Activated B cell treated with CpG ODN at 0.5 μM for 24 hours (primary cell): ENCODE results near the gene TBC1D14. TPM values are rescaled to one million over a fixed set of nuclear protein-coding genes. Genes with fewer than 3 reads are reported as not detected.
A peak's percentile ranks its signal among the peaks of the same experiment; 100 is the strongest.

Experiments used
- ATAC-seq: fragments of 200-7000 bp; cut with Tn5 transposase; one replicate; pipeline ENCODE4 v1.10.0; 2021; ENCODE audit warnings: low read depth, mild to moderate bottlenecking, moderate library complexity
- CTCF ChIA-PET: fragments of 350-600 bp; sonication (Branson Sonifier 250); formaldehyde crosslinking; loops from one replicate; lab custom pipeline; 2021; ENCODE audit warnings: antibody characterized with exemption; lab: Charles Lee
- POLR2A ChIA-PET: fragments of 350-600 bp; sonication (Branson Sonifier 250); formaldehyde crosslinking; loops from one replicate; lab custom pipeline; 2021; ENCODE audit warnings: antibody characterized with exemption; lab: Charles Lee
- DNase-seq: peaks from one replicate; pipeline ENCODE4 v3.0.0; 2022
- H3K27ac Mint-ChIP-seq: one replicate; pipeline ENCODE4 v1.8.0; 2020; ENCODE audit warnings: mixed read lengths
- H3K27me3 Mint-ChIP-seq: one replicate; pipeline ENCODE4 v1.8.0; 2021; ENCODE audit warnings: mixed read lengths
- H3K36me3 Mint-ChIP-seq: one replicate; pipeline ENCODE4 v1.8.0; 2021; ENCODE audit warnings: low read depth, mixed read lengths
- H3K4me1 Mint-ChIP-seq: one replicate; pipeline ENCODE4 v1.8.0; 2021; ENCODE audit warnings: mixed read lengths
- H3K4me3 Mint-ChIP-seq: one replicate; pipeline ENCODE4 v1.8.0; 2020; ENCODE audit warnings: mild to moderate bottlenecking, mixed read lengths
- H3K9me3 Mint-ChIP-seq: one replicate; pipeline ENCODE4 v1.8.0; 2020; ENCODE audit warnings: mixed read lengths
- intact Hi-C: fragments of 100-400 bp; cut with micrococcal nuclease; formaldehyde crosslinking; loops from one replicate; pipeline ENCODE4 v1.15.1; 2024
- total RNA-seq: library from RNA; stranded (reverse); gene quantifications from 2 replicates; pipeline ENCODE4 v1.2.3, GENCODE V29; 2022
- TF ChIP-seq, protein P1 (sequence below): fragments of 200-600 bp; IDR thresholded peaks from one replicate; pipeline ENCODE4 v1.8.0; 2022; ENCODE audit warnings: antibody characterized with exemption, mild to moderate bottlenecking

Gene TBC1D14
- total RNA-seq, 1 donor from 2014 or later = 35.1 TPM

- TF ChIP-seq, protein P1, sequence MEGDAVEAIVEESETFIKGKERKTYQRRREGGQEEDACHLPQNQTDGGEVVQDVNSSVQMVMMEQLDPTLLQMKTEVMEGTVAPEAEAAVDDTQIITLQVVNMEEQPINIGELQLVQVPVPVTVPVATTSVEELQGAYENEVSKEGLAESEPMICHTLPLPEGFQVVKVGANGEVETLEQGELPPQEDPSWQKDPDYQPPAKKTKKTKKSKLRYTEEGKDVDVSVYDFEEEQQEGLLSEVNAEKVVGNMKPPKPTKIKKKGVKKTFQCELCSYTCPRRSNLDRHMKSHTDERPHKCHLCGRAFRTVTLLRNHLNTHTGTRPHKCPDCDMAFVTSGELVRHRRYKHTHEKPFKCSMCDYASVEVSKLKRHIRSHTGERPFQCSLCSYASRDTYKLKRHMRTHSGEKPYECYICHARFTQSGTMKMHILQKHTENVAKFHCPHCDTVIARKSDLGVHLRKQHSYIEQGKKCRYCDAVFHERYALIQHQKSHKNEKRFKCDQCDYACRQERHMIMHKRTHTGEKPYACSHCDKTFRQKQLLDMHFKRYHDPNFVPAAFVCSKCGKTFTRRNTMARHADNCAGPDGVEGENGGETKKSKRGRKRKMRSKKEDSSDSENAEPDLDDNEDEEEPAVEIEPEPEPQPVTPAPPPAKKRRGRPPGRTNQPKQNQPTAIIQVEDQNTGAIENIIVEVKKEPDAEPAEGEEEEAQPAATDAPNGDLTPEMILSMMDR = no peak
- no peaks in the 10 kb centered on the region for H3K27me3 Mint-ChIP-seq
- ChIA-PET POLR2A (interaction anchor here (0.5 to 6.5 kb wide), 27 partner anchors 9 to 798 kb away, joined by 3 to 132 read pairs (median 7); partner anchors contain the start of genes BLOC1S4, KIAA0232, MRFAP1 and MRFAP1L1), CTCF (interaction anchor here (1.0 to 6.9 kb wide), 6 partner anchors 22 to 349 kb away, joined by 4 to 77 read pairs (median 8); partner anchors contain the start of genes BLOC1S4 and TADA2B)
- intact Hi-C loops = loop anchor here (1.0 to 10.0 kb wide), 11 partner anchors 24 to 493 kb away; partner anchors contain the start of genes BLOC1S4, KIAA0232, MAN2B2 and MRFAP1
- DNase-seq (peak; percentile 100), ATAC-seq (peak; percentile 91)
- peak within 1 kb of the TSS; percentile 90 for H3K27ac Mint-ChIP-seq
- H3K4me3 Mint-ChIP-seq = peak within 1 kb of the TSS; percentile 95
- H3K9me3 Mint-ChIP-seq = no peaks in the 10 kb centered on the region
- peaks cover 34% of the 10 kb centered on the region for H3K36me3 Mint-ChIP-seq
- peaks cover 44% of the 10 kb centered on the region for H3K4me1 Mint-ChIP-seq
Measured at GRCh38 chr4:7067452-7068278, 158.0 kb downstream of the TBC1D14 start, which contains the start of gene GRPEL1. TSS of gene GRPEL1 (minus strand) at chr4:7068064. CDS start at chr4:7068032, 32 bp downstream.

DNA sequence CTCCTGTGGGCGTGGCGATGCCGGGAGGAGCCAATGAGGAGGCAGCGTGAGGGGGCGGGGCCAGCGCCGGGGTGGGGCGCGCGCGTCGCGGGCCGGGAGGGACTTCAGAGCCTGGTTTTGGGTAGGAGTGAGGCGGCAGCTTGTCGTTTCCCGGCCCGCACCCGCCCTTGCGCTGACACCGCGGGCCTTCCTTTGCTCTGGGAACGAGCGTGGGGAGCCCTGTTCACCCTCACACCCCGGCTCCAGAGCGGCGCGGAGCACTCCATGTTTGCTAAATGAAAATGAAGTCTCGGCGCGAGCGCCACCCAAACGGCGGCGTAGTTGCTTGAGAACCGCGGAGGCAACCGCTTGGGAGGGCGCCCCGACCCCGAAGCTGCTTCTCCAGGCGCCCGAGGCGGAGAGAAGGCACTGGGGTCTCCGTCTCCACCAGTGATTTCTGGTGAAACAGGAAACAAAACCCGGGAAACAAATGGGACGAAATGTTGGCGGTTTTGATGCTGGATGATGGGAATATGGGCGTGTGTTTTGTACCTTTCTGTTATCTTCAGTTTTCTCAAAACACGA, 158.7 kb downstream of the TBC1D14 start:
- no peaks in the 10 kb centered on the region for H3K27me3 Mint-ChIP-seq
- ChIA-PET POLR2A (interaction anchor here (0.5 to 6.5 kb wide), 23 partner anchors 9 to 799 kb away, joined by 3 to 132 read pairs (median 9); partner anchors contain the start of genes BLOC1S4, KIAA0232, MRFAP1 and MRFAP1L1), CTCF (interaction anchor here (1.0 to 6.9 kb wide), 5 partner anchors 25 to 350 kb away, joined by 4 to 77 read pairs (median 11); partner anchors contain the start of genes BLOC1S4 and TADA2B)
- H3K36me3 Mint-ChIP-seq = peaks cover 27% of the 10 kb centered on the region
- no peak for DNase-seq
- TF ChIP-seq, protein P1 = no peak
- peak; percentile 12 for ATAC-seq
- peaks cover 44% of the 10 kb centered on the region for H3K4me1 Mint-ChIP-seq
- intact Hi-C loops = loop anchor here (1.0 to 10.0 kb wide), 11 partner anchors 25 to 494 kb away; partner anchors contain the start of genes BLOC1S4, KIAA0232, MAN2B2 and MRFAP1
- peak overlapping the region; percentile 95 for H3K4me3 Mint-ChIP-seq
- no peaks in the 10 kb centered on the region for H3K9me3 Mint-ChIP-seq
- peak overlapping the region; percentile 90 for H3K27ac Mint-ChIP-seq

DNA sequence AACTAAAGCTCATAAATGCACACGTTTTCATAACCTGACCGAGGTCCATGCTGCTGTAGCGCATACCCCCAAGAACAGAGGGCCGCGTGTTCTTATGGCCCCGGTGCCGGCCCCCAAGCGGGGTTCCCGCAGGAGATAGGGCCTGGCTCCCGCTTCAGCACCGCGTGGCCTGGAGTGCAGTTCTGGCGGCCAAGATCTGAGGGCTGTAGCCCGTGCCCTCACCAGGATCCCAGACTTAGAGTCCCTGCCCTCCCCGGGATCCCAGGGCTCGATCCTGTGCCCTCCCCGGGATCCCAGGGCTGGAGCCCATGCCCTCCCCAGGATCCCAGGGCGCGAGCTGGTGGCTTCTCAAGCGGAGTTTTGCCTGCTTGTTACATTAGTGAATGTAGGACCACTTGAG, 159.3 kb downstream of the TBC1D14 start:
- H3K9me3 Mint-ChIP-seq = no peaks in the 10 kb centered on the region
- no peak for DNase-seq
- TF ChIP-seq, protein P1 = no peak
- peaks cover 22% of the 10 kb centered on the region for H3K36me3 Mint-ChIP-seq
- ChIA-PET POLR2A (interaction anchor here (1.1 to 6.5 kb wide), 14 partner anchors 10 to 428 kb away, joined by 3 to 132 read pairs (median 12); partner anchors contain the start of genes BLOC1S4, MRFAP1, MRFAP1L1 and TADA2B), CTCF (interaction anchor here (1.0 to 6.9 kb wide), 6 partner anchors 25 to 350 kb away, joined by 5 to 77 read pairs (median 19); partner anchors contain the start of genes BLOC1S4, TADA2B and TBC1D14)
- H3K4me1 Mint-ChIP-seq = peaks cover 41% of the 10 kb centered on the region
- no peaks in the 10 kb centered on the region for H3K27me3 Mint-ChIP-seq
- H3K27ac Mint-ChIP-seq = peak overlapping the region; percentile 90
- peak overlapping the region; percentile 95 for H3K4me3 Mint-ChIP-seq
- ATAC-seq = no peak
- intact Hi-C loops = loop anchor here (1.0 to 10.0 kb wide), 11 partner anchors 26 to 494 kb away; partner anchors contain the start of genes BLOC1S4, KIAA0232, MAN2B2 and MRFAP1

DNA sequence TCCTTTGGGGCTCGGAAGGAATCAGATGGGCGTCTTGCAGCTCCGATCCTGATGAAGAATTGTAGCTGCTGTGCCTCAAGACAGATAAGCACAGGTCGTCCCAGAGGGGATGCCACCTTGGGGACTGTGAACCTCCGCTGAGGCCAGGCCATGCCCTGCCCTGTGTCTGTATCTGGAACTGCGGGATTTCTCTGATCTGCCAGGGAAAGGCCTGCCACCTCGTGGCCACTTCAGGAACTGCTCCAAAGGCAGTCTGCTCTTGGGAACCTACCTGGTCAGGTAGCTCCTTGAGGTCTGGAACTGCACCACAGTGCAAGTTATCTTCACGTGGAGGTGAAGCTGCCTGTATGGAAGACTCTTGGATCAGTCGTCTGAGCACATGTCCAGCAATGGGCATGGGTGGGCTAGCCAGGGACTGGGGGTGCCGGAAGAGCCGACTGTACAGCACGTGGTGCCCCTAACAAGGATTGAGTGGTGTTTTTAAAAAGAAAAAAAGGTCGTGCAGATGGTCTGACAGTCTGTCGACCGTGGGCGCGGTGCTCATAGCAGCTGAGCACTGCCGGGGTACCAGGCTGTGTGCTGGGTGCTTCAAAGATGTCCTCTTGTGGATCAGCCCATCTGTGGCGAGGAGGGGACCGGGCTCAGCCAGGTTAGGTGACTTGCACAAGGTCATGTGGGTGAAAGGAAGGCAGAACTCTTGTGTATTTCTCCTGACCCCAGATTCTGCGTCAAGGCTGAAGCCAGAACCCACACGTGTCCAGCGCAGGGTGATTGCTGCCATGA, 161.3 kb downstream of the TBC1D14 start:
- peaks cover 7% of the 10 kb centered on the region for H3K36me3 Mint-ChIP-seq
- TF ChIP-seq, protein P1 = peak; percentile 90
- ChIA-PET POLR2A (interaction anchor here (1.8 to 6.5 kb wide), 3 partner anchors 26 to 162 kb away, joined by 9 to 132 read pairs (median 13); partner anchors contain the start of genes TADA2B and TBC1D14), CTCF (interaction anchor here (0.6 to 6.9 kb wide), 28 partner anchors 12 to 821 kb away, joined by 3 to 77 read pairs (median 4); partner anchors contain the start of genes BLOC1S4, MRFAP1L1, TADA2B and TBC1D14)
- intact Hi-C loops = loop anchor here (1.0 to 5.0 kb wide), 4 partner anchors 97 to 351 kb away; no protein-coding TSS in a partner anchor
- no peak overlapping the region for H3K4me3 Mint-ChIP-seq
- peaks cover 30% of the 10 kb centered on the region for H3K4me1 Mint-ChIP-seq
- no peaks in the 10 kb centered on the region for H3K27me3 Mint-ChIP-seq
- peak; percentile 80 for DNase-seq
- H3K27ac Mint-ChIP-seq = no peak overlapping the region
- peak; percentile 29 for ATAC-seq
- no peaks in the 10 kb centered on the region for H3K9me3 Mint-ChIP-seq
